H1 (cell line): Measurements from ENCODE around the gene RERE. TPM values are rescaled to one million over a fixed set of nuclear protein-coding genes. Genes with fewer than 3 reads are reported as not detected.

Experiments used
- CTCF ChIA-PET: fragments of 300-600 bp; sonication (Branson Sonifier 250); formaldehyde crosslinking; loops from one replicate; lab custom pipeline; 2021; ENCODE audit not compliant: partially characterized antibody; lab: Charles Lee
- POLR2A ChIA-PET: fragments of 300-600 bp; sonication (Branson Sonifier 250); formaldehyde crosslinking; loops from one replicate; lab custom pipeline; 2021; ENCODE audit warnings: inconsistent platforms; ENCODE audit not compliant: partially characterized antibody; lab: Charles Lee
- DNase-seq, 2 experiments: peaks; one replicate each; pipeline versions ENCODE4 v3.0.0 to v3.0.0-alpha.2; 2010 to 2022; ENCODE audit warnings: low spot score in 2 of 2, low read depth in 1 of 2, mixed read lengths in 1 of 2
- FAIRE-seq: peaks from 2 replicates; lab custom pipeline; 2011; peaks lifted over from hg19 to GRCh38; lab: Jason Lieb, UNC
- H2AFZ ChIP-seq: 2 replicates; pipeline ENCODE4 v1.8.1; 2012; ENCODE audit warnings: low read length, inconsistent platforms
- H2AK5ac ChIP-seq: 2 replicates; pipeline ENCODE4 v1.6.1; 2013; ENCODE audit warnings: low read depth, low read length
- H2BK120ac ChIP-seq: replicated peaks from 2 replicates; pipeline ENCODE3; 2013; ENCODE audit warnings: low read depth, low read length, inconsistent platforms
- H2BK12ac ChIP-seq: 2 replicates; pipeline ENCODE4 v1.6.1; 2013; ENCODE audit warnings: low read depth, low read length
- H2BK15ac ChIP-seq: 2 replicates; pipeline ENCODE4 v1.6.1; 2013; ENCODE audit warnings: low read length
- H2BK20ac ChIP-seq: 2 replicates; pipeline ENCODE4 v1.6.1; 2013; ENCODE audit warnings: low read length
- H2BK5ac ChIP-seq: 2 replicates; pipeline ENCODE4 v1.6.1; 2013; ENCODE audit warnings: low read depth, low read length
- H3K14ac ChIP-seq: 2 replicates; pipeline ENCODE4 v1.6.1; 2013; ENCODE audit warnings: inconsistent platforms; ENCODE audit not compliant: insufficient read length
- H3K18ac ChIP-seq: 2 replicates; pipeline ENCODE4 v1.6.1; 2013; ENCODE audit warnings: low read length; ENCODE audit errors: extremely low read depth
- H3K23ac ChIP-seq: 2 replicates; pipeline ENCODE4 v1.6.1; 2013; ENCODE audit warnings: inconsistent platforms; ENCODE audit not compliant: insufficient read length
- H3K23me2 ChIP-seq: 2 replicates; pipeline ENCODE4 v1.6.1; 2013; ENCODE audit warnings: low read depth, low read length
- H3K27ac ChIP-seq: 2 replicates; pipeline ENCODE4 v1.6.1; 2011; ENCODE audit warnings: low read depth, low read length, inconsistent platforms
- H3K27me3 ChIP-seq, 4 experiments: replicated peaks in 1 of 4; 1 replicate in 1 of 4; 2 replicates in 3 of 4; pipeline versions ENCODE4 v1.6.1 to v1.8.1; 2011 to 2013; ENCODE audit warnings: low read length in 3 of 4, mild to moderate bottlenecking in 3 of 4, inconsistent platforms in 2 of 4, mixed read lengths in 2 of 4, moderate library complexity in 1 of 4; ENCODE audit not compliant: control insufficient read depth in 3 of 4, insufficient read depth in 3 of 4; ENCODE audit errors: extremely low read depth in 1 of 4
- H3K36me3 ChIP-seq, 4 experiments: 2 replicates each; pipeline versions ENCODE4 v1.6.1 to v1.8.1; 2011 to 2013; ENCODE audit warnings: mild to moderate bottlenecking in 4 of 4, low read length in 3 of 4, moderate library complexity in 2 of 4, control low read depth in 1 of 4, inconsistent platforms in 1 of 4; ENCODE audit not compliant: insufficient read depth in 4 of 4, control insufficient read depth in 2 of 4
- H3K4ac ChIP-seq: replicated peaks from 2 replicates; pipeline ENCODE3; 2013; ENCODE audit warnings: low read length, low read depth, mixed read lengths, inconsistent platforms; ENCODE audit not compliant: insufficient read length
- H3K4me1 ChIP-seq, 4 experiments: replicated peaks in 1 of 4; 1 replicate in 1 of 4; 2 replicates in 3 of 4; pipeline versions ENCODE4 v1.6.1 to v1.8.1; 2011 to 2013; ENCODE audit warnings: low read length in 3 of 4, inconsistent platforms in 2 of 4, mixed read lengths in 1 of 4; ENCODE audit not compliant: insufficient read depth in 4 of 4, control insufficient read depth in 3 of 4
- H3K4me2 ChIP-seq, 2 experiments: 2 replicates each; pipeline versions ENCODE4 v1.6.1 to v1.8.1; 2011 to 2013; ENCODE audit warnings: low read depth in 2 of 2, low read length in 2 of 2, control low read depth in 1 of 2, inconsistent platforms in 1 of 2, mild to moderate bottlenecking in 1 of 2; ENCODE audit not compliant: insufficient read depth in 1 of 2
- H3K4me3 ChIP-seq, 4 experiments: fragments of 200-600, 300-600 bp in 1 of 4; sonication (generic), shearing (Covaris generic), sonication (Bioruptor Twin) in 1 of 4; 2 replicates each; pipeline versions ENCODE4 v1.5.1 to v1.8.1; 2011 to 2016; ENCODE audit warnings: low read length in 4 of 4, low read depth in 3 of 4, control low read depth in 2 of 4, inconsistent platforms in 2 of 4, mild to moderate bottlenecking in 2 of 4, mixed read lengths in 1 of 4, moderate library complexity in 1 of 4; ENCODE audit not compliant: insufficient read depth in 2 of 4; ENCODE audit errors: extremely low read depth in 1 of 4
- H3K56ac ChIP-seq: replicated peaks from 2 replicates; pipeline ENCODE3; 2013; ENCODE audit warnings: low read depth, mild to moderate bottlenecking, mixed read lengths, low read length, inconsistent platforms; ENCODE audit not compliant: insufficient read length
- H3K79me1 ChIP-seq: 2 replicates; pipeline ENCODE4 v1.6.1; 2013; ENCODE audit warnings: low read depth, low read length, control low read depth
- H3K79me2 ChIP-seq, 2 experiments: 2 replicates each; pipeline versions ENCODE4 v1.6.1 to v1.8.1; 2012 to 2013; ENCODE audit warnings: low read length in 2 of 2, mild to moderate bottlenecking in 2 of 2, inconsistent platforms in 1 of 2; ENCODE audit not compliant: insufficient read depth in 2 of 2, control insufficient read depth in 1 of 2
- H3K9ac ChIP-seq, 4 experiments: replicated peaks in 1 of 4; 1 replicate in 1 of 4; 2 replicates in 3 of 4; pipeline versions ENCODE4 v1.6.1 to v1.8.1; 2011 to 2013; ENCODE audit warnings: low read depth in 3 of 4, low read length in 3 of 4, control low read depth in 2 of 4, mild to moderate bottlenecking in 2 of 4, moderate library complexity in 2 of 4, inconsistent platforms in 1 of 4; ENCODE audit errors: extremely low read depth in 1 of 4
- H3K9me3 ChIP-seq, 2 experiments: 2 replicates each; pipeline versions ENCODE4 v1.6.1 to v1.8.1; 2012 to 2013; ENCODE audit warnings: mild to moderate bottlenecking in 2 of 2, moderate library complexity in 2 of 2, control low read depth in 1 of 2, inconsistent platforms in 1 of 2, low read depth in 1 of 2, low read length in 1 of 2, mixed read lengths in 1 of 2; ENCODE audit not compliant: insufficient read depth in 2 of 2
- H4K20me1 ChIP-seq, 2 experiments: replicated peaks in 1 of 2; 2 replicates each; pipeline versions ENCODE3 to v1.8.1; 2011 to 2013; ENCODE audit warnings: inconsistent platforms in 2 of 2, low read length in 2 of 2, mild to moderate bottlenecking in 1 of 2; ENCODE audit not compliant: insufficient read depth in 2 of 2, control insufficient read depth in 1 of 2
- H4K5ac ChIP-seq: 2 replicates; pipeline ENCODE4 v1.6.1; 2013; ENCODE audit warnings: low read length, low read depth, mixed read lengths, inconsistent platforms; ENCODE audit not compliant: insufficient read length
- H4K8ac ChIP-seq: 2 replicates; pipeline ENCODE4 v1.8.0; 2013; ENCODE audit warnings: mild to moderate bottlenecking, moderate library complexity, low read length, inconsistent platforms; ENCODE audit not compliant: insufficient read depth; ENCODE audit errors: extremely low read depth
- H4K91ac ChIP-seq: replicated peaks from 2 replicates; pipeline ENCODE3; 2013; ENCODE audit warnings: low read length, mixed read lengths, inconsistent platforms; ENCODE audit not compliant: insufficient read length
- ATF3 ChIP-seq: IDR thresholded peaks from 2 replicates; pipeline ENCODE4 v1.6.1; 2011; ENCODE audit warnings: low read depth, mild to moderate bottlenecking, low read length; ENCODE audit not compliant: insufficient read depth
- CHD2 ChIP-seq: IDR thresholded peaks from 2 replicates; pipeline ENCODE4 v1.6.1; 2012; ENCODE audit warnings: low read length, improper control_type of control experiment
- GABPA ChIP-seq: IDR thresholded peaks from 2 replicates; pipeline ENCODE4 v1.6.1; 2011; ENCODE audit warnings: mild to moderate bottlenecking, low read length, moderate library complexity, borderline replicate concordance; ENCODE audit not compliant: insufficient read depth
- PHF8 ChIP-seq: fragments of 200-600 bp; sonication (generic); conservative IDR thresholded peaks from 2 replicates; pipeline ENCODE4 v1.7.1; 2012; ENCODE audit warnings: low read depth, mild to moderate bottlenecking, inconsistent platforms, low read length, moderate library complexity
- POLR2AphosphoS5 ChIP-seq: IDR thresholded peaks from 2 replicates; pipeline ENCODE4 v1.6.1; 2011; ENCODE audit warnings: low read depth, low read length
- RNF2 ChIP-seq: fragments of 200-900, 300-1000 bp; sonication (generic); IDR thresholded peaks from 2 replicates; pipeline ENCODE4 v1.7.1; 2016; ENCODE audit warnings: borderline replicate concordance, low read depth, mild to moderate bottlenecking, antibody characterized with exemption, low read length; ENCODE audit not compliant: poor library complexity, severe bottlenecking; ENCODE audit errors: missing control alignments
- SP1 ChIP-seq: IDR thresholded peaks from 2 replicates; pipeline ENCODE4 v1.6.1; 2011; ENCODE audit warnings: low read depth, low read length
- TBP ChIP-seq: IDR thresholded peaks from 2 replicates; pipeline ENCODE4 v1.6.1; 2011; ENCODE audit warnings: low read depth, low read length, improper control_type of control experiment
- TEAD4 ChIP-seq: IDR thresholded peaks from 2 replicates; pipeline ENCODE4 v1.6.1; 2012; ENCODE audit warnings: low read depth, low read length, inconsistent platforms, mixed read lengths
- WGBS, 2 experiments: shearing (Covaris generic) in 1 of 2; methylation state at CpG; one replicate each; pipeline versions ENCODE4 v1.1.6 to v1.1.7; 2013 to 2015; ENCODE audit warnings: low lambda C conversion rate in 2 of 2, mixed read lengths in 2 of 2, inconsistent platforms in 1 of 2, low coverage in 1 of 2, missing lambda C conversion rate in 1 of 2; ENCODE audit not compliant: insufficient replicate concordance in 2 of 2, insufficient coverage in 1 of 2, insufficient read length in 1 of 2; ENCODE audit errors: extremely low coverage in 1 of 2, missing lambda C conversion rate in 1 of 2; 5-methylcytosine and 5-hydroxymethylcytosine counted together
- polyA plus RNA-seq, 7 experiments: library from polyadenylated mRNA; depleted of rRNA in 3 of 7; stranded (reverse) in 5 of 7; unstranded in 2 of 7; fragments of >200 nt in 5 of 7; fragments of 200-250 nt in 2 of 7; gene quantifications; 1 replicate in 5 of 7; 2 replicates in 1 of 7; 4 replicates in 1 of 7; pipeline versions ENCODE4 v1.2.1 to v1.2.3, GENCODE V29; 2011 to 2013; ENCODE audit warnings: missing spikeins in 2 of 7, mixed read lengths in 2 of 7
- total RNA-seq: library from RNA; stranded (reverse); fragmentation: NEBNext Ultra II Directional; extraction: Animal tissue kit (Norgen Biotek cat#: 25700); gene quantifications from 2 replicates; pipeline ENCODE4 v1.2.1, GENCODE V29; 2021

RERE gene
- total and polyA plus RNA-seq, 2 of the 8 experiments (the other 6 are each of a cell fraction or from before 2014, with no cell fraction given) = 15.3 to 142 TPM

- peaks cover 9 to 13% of the 10 kb centered on the region in 2 experiments for H4K20me1 ChIP-seq
- no peaks in the 10 kb centered on the region; a peak in 1 of 4 replicates for H3K79me2 ChIP-seq
- no peak overlapping the region; the same call in 1 of the 2 replicates for H4K8ac ChIP-seq
- no peaks in the 10 kb centered on the region for H3K23me2 ChIP-seq
- no peak overlapping the region for H3K4ac ChIP-seq
- ChIA-PET CTCF (interaction anchor here (0.6 kb wide), 2 partner anchors 381 to 715 kb away, joined by 3 read pairs; no protein-coding TSS in a partner anchor), POLR2A (no interaction called here)
- H3K9me3 ChIP-seq = no peaks in the 10 kb centered on the region
- no peak overlapping the region for H2BK120ac ChIP-seq
- no peak overlapping the region for H3K56ac ChIP-seq
- H3K18ac ChIP-seq = no peak overlapping the region
- H2AFZ ChIP-seq = no peak overlapping the region
- no peak overlapping the region for H4K5ac ChIP-seq
- H3K14ac ChIP-seq = no peak overlapping the region
- H3K27me3 ChIP-seq = no peaks in the 10 kb centered on the region
- FAIRE-seq (no peak), DNase-seq (no peak)
- no peak overlapping the region for H2BK15ac ChIP-seq
- peaks cover 3% of the 10 kb centered on the region; the same call in 1 of the 2 replicates for H3K79me1 ChIP-seq
- H3K9ac ChIP-seq = no peak overlapping the region
- no peak overlapping the region for H2BK12ac ChIP-seq
- peaks cover 0 to 4% (median 1%) of the 10 kb centered on the region in 4 experiments; a peak in 2 of 7 replicates for H3K4me1 ChIP-seq
- no peak overlapping the region for H3K27ac ChIP-seq
- H2AK5ac ChIP-seq = no peak overlapping the region
- 94% methylated on average over 25 of the region's 27 CpGs; no CpG with 5 or more reads in 1 of the 2 experiments for WGBS, 2 experiments
- no peak overlapping the region for H3K4me3 ChIP-seq
- no peak overlapping the region for H4K91ac ChIP-seq
- no peak overlapping the region for H3K4me2 ChIP-seq
- H2BK5ac ChIP-seq = no peak overlapping the region
- H3K23ac ChIP-seq = no peak overlapping the region
- peaks cover 16 to 61% (median 47%) of the 10 kb centered on the region in 4 experiments for H3K36me3 ChIP-seq
- H2BK20ac ChIP-seq = no peak overlapping the region
- TF ChIP-seq RNF2 (no peak), SP1 (no peak), CHD2 (no peak), PHF8 (no peak), ATF3 (no peak), TEAD4 (no peak), TBP (no peak), POLR2AphosphoS5 (no peak), GABPA (no peak)
Observed at GRCh38 chr1:8356256-8357209, 460.9 kb downstream of the RERE start.
